K562 treated with DMSO at 1 percent for 48 hours (cell line): Measurements from ENCODE around the gene AP2M1. TPM values are rescaled to one million over a fixed set of nuclear protein-coding genes. Genes with fewer than 3 reads are reported as not detected.

Experiments used
- total RNA-seq: library from RNA; unstranded; fragments of 300-600 nt; gene quantifications from 2 replicates; pipeline ENCODE4 v1.2.3, GENCODE V29; 2022; ENCODE audit warnings: low replicate concordance; ENCODE audit errors: extremely low read depth

AP2M1 gene
- total RNA-seq = 892 TPM in 1 of 2 replicates, not detected in the other

DNA sequence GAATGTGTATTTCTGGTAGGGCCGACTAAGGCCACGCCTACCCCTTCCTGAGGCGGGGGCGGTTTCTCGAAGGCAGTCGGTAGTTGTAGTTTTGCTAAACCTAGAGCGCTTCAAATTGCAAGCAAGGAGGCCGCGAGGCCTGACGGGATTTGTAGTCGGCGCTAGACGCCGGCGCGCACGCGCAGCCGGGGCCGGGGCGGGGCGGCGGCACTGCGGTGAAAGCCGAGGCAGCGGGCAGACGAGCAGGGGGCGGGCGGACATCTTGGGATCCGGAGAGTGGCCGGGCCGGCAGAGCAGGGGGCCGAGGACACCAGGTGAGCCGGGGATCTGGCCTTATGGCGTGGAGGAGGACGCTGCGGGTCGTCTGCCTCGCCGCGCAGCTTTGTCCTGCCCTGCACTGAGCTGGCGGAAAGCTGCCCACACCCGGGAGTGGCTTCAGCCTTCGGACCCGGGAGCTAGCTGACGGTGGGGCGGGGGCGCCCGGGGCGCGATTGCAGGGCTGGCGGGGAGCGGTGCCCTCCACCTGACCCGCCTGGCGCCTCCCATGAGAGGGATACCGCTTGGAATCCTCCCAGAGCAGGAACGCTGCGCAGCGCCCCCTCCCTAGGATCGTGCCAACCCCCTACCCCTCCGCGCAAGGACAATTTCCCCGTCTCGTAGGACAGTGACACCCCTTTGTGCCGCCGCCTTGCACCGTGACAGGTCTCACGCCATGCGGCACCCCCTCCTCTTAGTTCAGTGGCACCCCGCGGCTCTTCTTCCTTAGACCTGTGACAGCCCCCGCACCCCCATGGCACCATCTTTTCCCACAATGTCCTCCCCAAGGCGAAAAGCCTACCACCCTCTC, at the start of gene AP2M1:
Gene AP2M1 (plus strand): TSS at position 210 of the 847 bp plus-strand sequence. CDS start 2,139 bp downstream, outside the sequence.

DNA sequence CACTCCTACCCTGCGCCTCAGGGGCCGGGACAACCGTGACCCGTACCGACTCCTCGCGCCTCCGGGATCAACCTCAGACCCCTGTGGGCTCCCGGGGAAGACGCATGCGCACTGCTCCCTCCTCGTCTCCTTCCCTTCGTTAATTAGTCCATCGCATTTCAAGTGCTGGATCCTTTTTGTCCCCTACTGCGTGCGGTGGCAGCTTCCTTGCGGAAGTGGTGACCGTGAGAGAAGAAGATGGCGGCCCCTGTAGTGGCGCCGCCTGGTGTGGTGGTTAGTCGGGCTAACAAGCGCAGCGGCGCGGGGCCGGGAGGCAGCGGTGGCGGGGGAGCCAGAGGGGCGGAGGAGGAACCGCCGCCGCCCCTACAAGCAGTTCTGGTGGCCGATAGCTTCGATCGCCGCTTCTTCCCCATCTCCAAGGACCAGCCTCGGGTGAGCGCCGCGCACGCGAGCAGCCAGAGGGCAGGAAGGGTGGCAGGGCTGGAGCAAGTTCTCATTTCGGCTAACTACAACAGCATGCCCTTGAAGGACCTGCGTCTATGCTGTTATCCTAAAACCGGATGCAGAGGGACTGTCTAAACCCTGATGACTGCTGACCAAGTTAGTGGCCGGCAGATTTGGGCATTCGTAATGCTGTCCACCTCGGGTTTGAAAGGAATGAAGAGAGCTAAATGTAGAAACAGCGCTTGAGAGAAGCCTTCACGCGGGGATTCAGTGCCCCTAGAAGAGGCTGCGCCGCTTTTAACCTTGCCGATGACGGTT, 39.3 kb upstream of the AP2M1 start, which contains the start of gene EIF2B5:
Gene EIF2B5 (plus strand): TSS at position 210 of the 762 bp plus-strand sequence. CDS start 28 bp downstream, at position 238.

DNA sequence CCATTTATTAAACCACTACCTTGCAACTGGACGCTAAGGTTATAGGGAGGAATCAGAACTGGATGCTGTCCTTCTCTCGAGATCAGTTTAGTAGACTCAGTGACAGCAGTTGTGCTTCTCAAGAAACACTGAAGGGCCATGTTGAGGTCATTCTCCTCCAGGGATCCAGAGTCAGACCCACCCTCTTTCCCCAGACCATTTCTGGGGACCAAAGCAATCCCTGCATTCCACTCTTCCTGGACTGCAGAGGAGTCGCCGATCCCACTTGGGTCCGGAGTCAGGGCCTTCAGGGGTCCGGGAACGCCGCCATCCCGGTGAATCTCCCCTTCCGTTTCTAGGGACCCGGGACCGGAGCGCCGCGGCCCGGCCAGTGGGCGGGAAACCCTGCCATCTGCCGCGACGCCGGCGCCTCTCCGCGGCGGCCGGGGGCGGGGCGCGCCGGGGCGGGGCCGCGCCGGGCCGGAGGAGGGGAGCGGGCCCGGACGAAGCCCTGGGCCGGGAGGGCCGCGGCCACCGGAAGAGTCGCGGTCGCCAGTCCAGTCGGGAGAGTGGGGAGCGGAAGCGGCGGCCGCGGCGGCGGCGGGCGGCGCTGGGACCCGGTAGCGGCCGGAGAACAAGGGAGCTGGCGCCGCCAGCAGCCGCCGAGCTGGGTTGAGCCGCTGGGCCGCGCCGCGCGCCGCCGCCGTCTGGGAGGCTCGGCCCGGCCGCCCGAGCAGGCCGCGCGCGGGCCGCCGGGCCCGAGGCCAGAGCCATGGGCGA, 19.6 kb upstream of the AP2M1 start, which contains the start of gene DVL3:
Gene DVL3 (plus strand): TSS at position 493 of the 759 bp plus-strand sequence. CDS start 259 bp downstream, at position 752.

DNA sequence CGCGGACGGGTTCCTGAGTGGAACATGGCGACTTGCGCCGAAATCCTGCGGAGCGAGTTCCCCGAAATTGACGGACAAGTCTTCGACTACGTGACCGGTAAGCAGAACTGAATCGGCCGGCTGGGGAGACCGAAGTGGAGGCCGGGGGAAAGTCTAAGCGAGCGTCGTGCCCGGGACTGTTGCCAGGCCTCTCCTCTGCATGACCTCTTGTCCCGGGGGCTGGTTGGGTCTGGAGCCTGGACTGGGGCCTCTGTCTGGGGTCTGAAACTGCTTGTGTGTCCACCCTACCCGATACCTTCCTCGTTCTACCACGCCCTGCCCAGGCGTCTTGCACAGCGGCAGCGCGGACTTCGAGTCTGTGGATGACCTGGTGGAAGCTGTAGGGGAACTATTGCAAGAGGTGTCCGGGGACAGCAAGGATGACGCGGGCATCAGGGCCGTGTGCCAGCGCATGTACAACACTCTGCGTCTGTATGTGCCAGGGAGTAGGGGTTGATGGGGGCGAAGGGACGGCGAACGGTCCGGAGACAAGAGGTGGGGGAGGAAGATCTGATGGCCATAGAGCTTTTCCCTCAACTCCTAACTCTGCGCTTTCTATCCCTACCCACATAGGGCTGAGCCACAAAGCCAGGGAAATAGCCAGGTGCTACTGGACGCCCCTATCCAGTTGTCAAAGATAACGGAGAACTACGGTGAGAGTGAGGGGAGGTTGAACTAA, 11.7 kb downstream of the AP2M1 start, which contains the start of gene ABCF3:
Gene ABCF3 (plus strand): TSS at position 16 of the 718 bp plus-strand sequence. CDS start 9 bp downstream, at position 25.

DNA sequence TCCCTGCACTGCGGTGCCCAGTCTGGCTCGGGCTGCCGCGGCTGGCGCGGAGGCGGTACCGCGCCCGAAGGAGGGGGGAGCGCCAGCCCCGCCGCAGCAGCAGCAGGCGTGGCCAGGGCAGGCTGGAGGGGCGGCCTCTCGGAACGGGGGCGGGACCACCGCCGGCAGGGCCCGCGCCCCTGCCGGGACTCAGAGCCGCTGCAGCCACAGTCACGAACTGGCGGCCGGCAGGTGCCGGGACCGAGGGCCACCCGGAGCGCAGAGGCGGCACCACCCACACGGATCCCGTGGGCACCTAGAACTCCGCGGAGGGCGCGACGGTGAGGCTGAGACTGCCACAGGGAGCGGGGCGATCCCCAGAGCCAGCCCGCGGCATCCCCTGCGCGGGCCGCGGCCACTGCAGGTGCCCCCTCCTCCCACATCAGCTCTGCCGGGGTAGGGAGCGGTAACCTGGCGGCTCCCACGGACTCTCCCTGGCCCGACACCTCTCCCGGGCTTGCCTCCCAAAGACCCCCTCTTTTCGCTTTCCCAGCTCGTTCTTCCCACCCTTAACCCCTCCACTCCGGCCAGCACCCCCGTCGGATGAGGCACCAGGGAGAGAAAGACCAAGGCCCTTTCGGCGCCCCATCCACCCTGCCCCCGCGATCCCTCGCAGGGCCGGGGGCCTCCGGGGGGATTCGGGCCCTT, 54.9 kb downstream of the AP2M1 start, which contains the start of gene VWA5B2:
Gene VWA5B2 (plus strand): TSS at position 192 of the 687 bp plus-strand sequence. CDS start 944 bp downstream, outside the sequence.

Other genes starting within 250 kb of the AP2M1 start
- gene ABCC5, start 157.0 kb upstream of the AP2M1 start, total RNA-seq = not detected in 2 replicates
- not detected in 2 replicates for gene HTR3D, start 143.1 kb upstream of the AP2M1 start, total RNA-seq
- gene HTR3C, start 121.8 kb upstream of the AP2M1 start, total RNA-seq = not detected in 2 replicates
- not detected in 2 replicates for gene HTR3E, start 77.8 kb upstream of the AP2M1 start, total RNA-seq
- not detected in 2 replicates for gene EIF2B5, start 39.5 kb upstream of the AP2M1 start, total RNA-seq
- gene DVL3, start 19.5 kb upstream of the AP2M1 start, total RNA-seq = not detected in 2 replicates
- gene ABCF3, start 11.3 kb downstream of the AP2M1 start, total RNA-seq = not detected in 2 replicates
- not detected in 2 replicates for gene VWA5B2, start 54.7 kb downstream of the AP2M1 start, total RNA-seq
- gene ALG3, start 74.1 kb downstream of the AP2M1 start, total RNA-seq = not detected in 2 replicates
- gene EEF1AKMT4, start 74.8 kb downstream of the AP2M1 start, total RNA-seq = not detected in 2 replicates
- not detected in 2 replicates for gene CAMK2N2, start 86.7 kb downstream of the AP2M1 start, total RNA-seq
- gene ECE2, start 101.2 kb downstream of the AP2M1 start, total RNA-seq = not detected in 2 replicates
- 440 TPM in 1 of 2 replicates, not detected in the other for gene PSMD2, start 124.4 kb downstream of the AP2M1 start, total RNA-seq
- 513 TPM in 1 of 2 replicates, not detected in the other for gene EIF4G1, start 139.8 kb downstream of the AP2M1 start, total RNA-seq
- gene FAM131A, start 162.7 kb downstream of the AP2M1 start, total RNA-seq = not detected in 2 replicates
- not detected in 2 replicates for gene CLCN2, start 186.8 kb downstream of the AP2M1 start, total RNA-seq
- not detected in 2 replicates for gene POLR2H, start 186.9 kb downstream of the AP2M1 start, total RNA-seq
- gene THPO, start 203.4 kb downstream of the AP2M1 start, total RNA-seq = not detected in 2 replicates
- gene CHRD, start 205.2 kb downstream of the AP2M1 start, total RNA-seq = not detected in 2 replicates